Lung (tissue), 12 donors: ENCODE measurements around the gene CTSE. TPM values are rescaled to one million over a fixed set of nuclear protein-coding genes. Genes with fewer than 3 reads are reported as not detected.

Source experiments
- ATAC-seq: fragments of 200-7000 bp; cut with Tn5 transposase; one replicate; pipeline ENCODE4 v1.9.1; 2020; ENCODE audit warnings: moderate number of reproducible peaks; ENCODE audit not compliant: insufficient read depth, low FRiP score
- DNase-seq, 3 donors: peaks; one replicate each; pipeline ENCODE4 v3.0.0-alpha.2; 2013 to 2017
- H3K27ac ChIP-seq, 2 donors: one replicate each; pipeline ENCODE4 v1.5.1; 2013; ENCODE audit warnings: mild to moderate bottlenecking in 2 of 2, moderate library complexity in 2 of 2, control low read depth in 1 of 2, inconsistent platforms in 1 of 2, low read depth in 1 of 2, low read length in 1 of 2
- H3K27me3 ChIP-seq, 3 donors: one replicate each; pipeline ENCODE4 v1.5.1; 2013; ENCODE audit warnings: low read length in 2 of 3; ENCODE audit not compliant: control insufficient read depth in 3 of 3, insufficient read depth in 3 of 3
- H3K36me3 ChIP-seq, 4 donors: one replicate each; pipeline ENCODE4 v1.5.1; 2013; ENCODE audit warnings: low read length in 4 of 4, mild to moderate bottlenecking in 1 of 4, moderate library complexity in 1 of 4; ENCODE audit not compliant: control insufficient read depth in 4 of 4, insufficient read depth in 4 of 4
- H3K4me1 ChIP-seq, 5 donors: one replicate each; pipeline ENCODE4 v1.5.1; 2013; ENCODE audit warnings: low read length in 5 of 5, mild to moderate bottlenecking in 2 of 5, moderate library complexity in 1 of 5; ENCODE audit not compliant: control insufficient read depth in 5 of 5, insufficient read depth in 5 of 5
- H3K4me3 ChIP-seq: one replicate; pipeline ENCODE4 v1.5.1; 2013; ENCODE audit warnings: mild to moderate bottlenecking, control low read depth, moderate library complexity
- H3K9ac ChIP-seq, 2 donors: one replicate each; pipeline ENCODE4 v1.5.1; 2013; ENCODE audit warnings: low read length in 2 of 2, control low read depth in 1 of 2; ENCODE audit not compliant: insufficient read depth in 1 of 2
- H3K9me3 ChIP-seq, 4 donors: one replicate each; pipeline ENCODE4 v1.5.1; 2013; ENCODE audit warnings: low read length in 3 of 4, mild to moderate bottlenecking in 1 of 4, moderate library complexity in 1 of 4; ENCODE audit not compliant: control insufficient read depth in 4 of 4, insufficient read depth in 3 of 4
- CTCF ChIP-seq: IDR thresholded peaks from 2 replicates; pipeline ENCODE4 v1.5.1; 2012; ENCODE audit warnings: mild to moderate bottlenecking; ENCODE audit errors: control extremely low read depth, extremely low read depth
- WGBS, 2 donors: extraction: QIAGEN DNeasy Blood & Tissue Kit; methylation state at CpG; one replicate each; pipeline ENCODE4 v1.1.7; 2013; 5-methylcytosine and 5-hydroxymethylcytosine counted together
- polyA plus RNA-seq, 2 donors: library from polyadenylated mRNA; stranded (reverse); fragments of 200-250 nt; gene quantifications; one replicate each; pipeline ENCODE4 v1.2.1, GENCODE V29; 2013
- total RNA-seq, 2 donors: library from RNA; depleted of rRNA in 1 of 2; stranded (reverse); fragments of >200 nt in 1 of 2; gene quantifications; one replicate each; pipeline ENCODE4 v1.2.1, GENCODE V29; 2014 to 2021
- donor health status: control.
- donor health status: control.
- donor health status: Bipolar disorder and iron deficiency.
- donor health status: healthy.
- donor health status: DM: yes; HTN: yes; CAD: no.

Gene CTSE
- total and polyA plus RNA-seq, 4 donors, result 14.6 to 189 (median 95.7) TPM

GRCh38 chr1:205981257-205981656, 42.4 kb downstream of the CTSE start:
- 95 to 97% methylated on average over 1 of the region's 1 CpG for WGBS, 2 donors
- Histone ChIP-seq H3K9me3 (no peaks in the 10 kb centered on the region), H3K9ac (no peak overlapping the region), H3K27ac (no peak overlapping the region), H3K27me3 (no peaks in the 10 kb centered on the region), H3K4me1 (peaks cover 0 to 4% (median 0%) of the 10 kb centered on the region in 5 donors), H3K36me3 (peaks cover 0 to 3% (median 0%) of the 10 kb centered on the region in 4 donors), H3K4me3 (no peak overlapping the region)
- no peak for TF ChIP-seq CTCF
- DNase-seq, result no peak
- ATAC-seq, result no peak

GRCh38 chr1:205980237-205980870, 43.3 kb downstream of the CTSE start:
- H3K27me3 ChIP-seq, result no peaks in the 10 kb centered on the region
- ATAC-seq, result no peak
- no peak overlapping the region for H3K9ac ChIP-seq
- peaks cover 0 to 3% (median 0%) of the 10 kb centered on the region in 4 donors for H3K36me3 ChIP-seq
- H3K4me3 ChIP-seq, result no peak overlapping the region
- H3K4me1 ChIP-seq, result peaks cover 0 to 4% (median 0%) of the 10 kb centered on the region in 5 donors
- 70 to 73% methylated on average over 3 of the region's 3 CpGs for WGBS, 2 donors
- no peak for TF ChIP-seq CTCF
- DNase-seq, result no peak
- no peaks in the 10 kb centered on the region for H3K9me3 ChIP-seq
- H3K27ac ChIP-seq, result no peak overlapping the region

GRCh38 chr1:205979301-205979700, 44.4 kb downstream of the CTSE start:
- no peak for TF ChIP-seq CTCF
- DNase-seq (no peak), ATAC-seq (no peak)
- Histone ChIP-seq H3K27me3 (no peaks in the 10 kb centered on the region), H3K4me1 (peaks cover 0 to 4% (median 0%) of the 10 kb centered on the region in 5 donors), H3K36me3 (peaks cover 0 to 3% (median 0%) of the 10 kb centered on the region in 4 donors), H3K9me3 (peaks cover 0 to 3% (median 0%) of the 10 kb centered on the region in 4 donors), H3K9ac (no peak overlapping the region), H3K4me3 (no peak overlapping the region), H3K27ac (no peak overlapping the region)
- 92 to 94% methylated on average over 6 of the region's 6 CpGs for WGBS, 2 donors
